ENCODE measurements around the gene LOXL3. TPM values are rescaled to one million over a fixed set of nuclear protein-coding genes. Genes with fewer than 3 reads are reported as not detected.
A peak's percentile ranks its signal among the peaks of the same experiment; 100 is the strongest.

Gene LOXL3
- total and polyA plus RNA-seq, 7 donors: 0.62 to 2.3 (median 0.99) TPM

DNA sequence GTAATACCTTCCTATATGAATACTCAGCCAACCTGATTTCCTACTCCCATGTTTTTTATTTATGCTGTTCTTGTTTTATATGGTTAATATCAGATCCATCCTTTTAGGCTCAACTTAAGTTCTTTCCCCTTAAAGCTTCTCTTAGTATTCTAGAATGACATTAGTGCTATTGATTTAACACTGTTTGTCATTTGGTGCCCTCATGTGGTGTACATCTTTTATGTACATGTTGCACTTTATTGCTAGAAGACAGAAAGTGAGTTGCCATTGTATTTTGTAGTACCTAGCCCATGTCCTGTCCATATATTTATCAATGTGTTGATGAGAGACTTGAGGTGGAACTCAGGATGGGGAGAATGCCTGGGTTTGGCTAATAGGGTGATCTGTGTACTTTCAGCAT lies 21.5 kb downstream of the LOXL3 start:
- Histone ChIP-seq H3K9me3 (no peaks in the 10 kb centered on the region), H3K36me3 (ENCODE audit: insufficient read depth in 1 of 2, low read depth in 1 of 2) (peaks cover 5 to 44% of the 10 kb centered on the region in 2 donors), H3K27me3 (ENCODE audit: insufficient read depth in 3 of 3, low read length in 2 of 3) (no peaks in the 10 kb centered on the region), H3K4me1 (peaks cover 24% of the 10 kb centered on the region), H3K27ac (no peak overlapping the region), H3K4me3 (no peak overlapping the region)
- no peak for ATAC-seq
- TF ChIP-seq, protein P1, sequence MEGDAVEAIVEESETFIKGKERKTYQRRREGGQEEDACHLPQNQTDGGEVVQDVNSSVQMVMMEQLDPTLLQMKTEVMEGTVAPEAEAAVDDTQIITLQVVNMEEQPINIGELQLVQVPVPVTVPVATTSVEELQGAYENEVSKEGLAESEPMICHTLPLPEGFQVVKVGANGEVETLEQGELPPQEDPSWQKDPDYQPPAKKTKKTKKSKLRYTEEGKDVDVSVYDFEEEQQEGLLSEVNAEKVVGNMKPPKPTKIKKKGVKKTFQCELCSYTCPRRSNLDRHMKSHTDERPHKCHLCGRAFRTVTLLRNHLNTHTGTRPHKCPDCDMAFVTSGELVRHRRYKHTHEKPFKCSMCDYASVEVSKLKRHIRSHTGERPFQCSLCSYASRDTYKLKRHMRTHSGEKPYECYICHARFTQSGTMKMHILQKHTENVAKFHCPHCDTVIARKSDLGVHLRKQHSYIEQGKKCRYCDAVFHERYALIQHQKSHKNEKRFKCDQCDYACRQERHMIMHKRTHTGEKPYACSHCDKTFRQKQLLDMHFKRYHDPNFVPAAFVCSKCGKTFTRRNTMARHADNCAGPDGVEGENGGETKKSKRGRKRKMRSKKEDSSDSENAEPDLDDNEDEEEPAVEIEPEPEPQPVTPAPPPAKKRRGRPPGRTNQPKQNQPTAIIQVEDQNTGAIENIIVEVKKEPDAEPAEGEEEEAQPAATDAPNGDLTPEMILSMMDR (IDR thresholded peaks at IDR 0.05): no peak
- no peak for DNase-seq
- intact Hi-C loops (cut with DNase I): loop anchor here in 1 of 2 donors (5.0 kb wide), 1 partner anchor 1095 kb away; no protein-coding TSS in a partner anchor

DNA sequence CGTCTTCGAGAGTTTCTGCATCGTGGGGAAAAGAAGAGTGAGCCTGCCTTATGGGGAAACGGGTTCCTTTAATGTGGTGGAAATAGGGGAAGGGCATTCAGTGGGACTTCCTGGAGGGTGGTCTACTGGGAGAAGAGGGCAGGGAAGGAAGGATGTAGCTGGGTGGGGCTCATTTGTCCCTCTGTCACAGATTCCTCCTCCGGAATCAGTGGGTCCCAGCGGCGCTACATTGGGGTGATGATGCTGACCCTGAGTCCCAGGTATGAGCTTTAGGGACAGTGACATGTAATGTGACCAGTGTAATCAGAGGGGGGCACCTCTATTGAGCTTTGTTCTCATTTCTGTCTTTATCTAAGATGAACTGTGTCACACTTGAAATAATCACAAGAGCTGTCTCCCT lies 22.1 kb downstream of the LOXL3 start:
- H3K4me3 ChIP-seq: no peak overlapping the region
- no peaks in the 10 kb centered on the region for H3K9me3 ChIP-seq
- 82 to 85% (median 83%) methylated on average over 7 of the region's 7 CpGs for WGBS, 3 donors
- peaks cover 24% of the 10 kb centered on the region for H3K4me1 ChIP-seq
- ATAC-seq: no peak
- H3K27ac ChIP-seq: no peak overlapping the region
- TF ChIP-seq, protein P1 (IDR thresholded peaks at IDR 0.05): no peak
- no peak for DNase-seq
- H3K36me3 ChIP-seq (ENCODE audit: insufficient read depth in 1 of 2, low read depth in 1 of 2): peaks cover 6 to 50% of the 10 kb centered on the region in 2 donors
- H3K27me3 ChIP-seq (ENCODE audit: insufficient read depth in 3 of 3, low read length in 2 of 3): no peaks in the 10 kb centered on the region
- intact Hi-C loops (cut with DNase I): loop anchor here in 1 of 2 donors (2.0 to 5.0 kb wide), 2 partner anchors 77 to 1096 kb away; partner anchors contain the start of gene INO80B

DNA sequence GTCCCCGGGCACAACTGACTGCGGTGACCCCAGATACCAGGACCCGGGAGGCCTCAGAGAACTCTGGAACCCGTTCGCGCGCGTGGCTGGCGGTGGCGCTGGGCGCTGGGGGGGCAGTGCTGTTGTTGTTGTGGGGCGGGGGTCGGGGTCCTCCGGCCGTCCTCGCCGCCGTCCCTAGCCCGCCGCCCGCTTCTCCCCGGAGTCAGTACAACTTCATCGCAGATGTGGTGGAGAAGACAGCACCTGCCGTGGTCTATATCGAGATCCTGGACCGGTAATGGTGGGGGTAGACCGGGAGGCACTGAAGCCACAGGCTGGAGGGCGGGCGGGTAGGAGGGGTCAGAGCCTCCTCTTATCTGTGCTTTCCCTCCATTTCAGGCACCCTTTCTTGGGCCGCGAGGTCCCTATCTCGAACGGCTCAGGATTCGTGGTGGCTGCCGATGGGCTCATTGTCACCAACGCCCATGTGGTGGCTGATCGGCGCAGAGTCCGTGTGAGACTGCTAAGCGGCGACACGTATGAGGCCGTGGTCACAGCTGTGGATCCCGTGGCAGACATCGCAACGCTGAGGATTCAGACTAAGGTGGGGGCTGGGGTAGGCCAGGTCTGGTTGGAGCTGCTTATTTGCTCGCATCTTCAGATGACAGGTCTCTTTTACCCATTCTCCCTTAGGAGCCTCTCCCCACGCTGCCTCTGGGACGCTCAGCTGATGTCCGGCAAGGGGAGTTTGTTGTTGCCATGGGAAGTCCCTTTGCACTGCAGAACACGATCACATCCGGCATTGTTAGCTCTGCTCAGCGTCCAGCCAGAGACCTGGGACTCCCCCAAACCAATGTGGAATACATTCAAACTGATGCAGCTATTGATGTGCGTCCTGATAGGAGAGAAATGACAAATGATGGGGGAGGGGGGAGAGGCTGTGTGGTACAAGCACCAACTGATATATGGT lies 23.2 kb downstream of the LOXL3 start:
- DNase-seq (peak in 1 of 2 donors; percentile 70), ATAC-seq (peak; percentile 4 to 29 (median 18))
- H3K9me3 ChIP-seq: no peaks in the 10 kb centered on the region
- 2 to 3% (median 3%) methylated on average over 54 of the region's 54 CpGs for WGBS, 3 donors
- TF ChIP-seq, protein P1 (IDR thresholded peaks at IDR 0.05): no peak
- no peaks in the 10 kb centered on the region for H3K27me3 ChIP-seq (ENCODE audit: insufficient read depth in 3 of 3, low read length in 2 of 3)
- H3K4me1 ChIP-seq: peaks cover 24% of the 10 kb centered on the region
- peak overlapping the region; percentile 85 for H3K4me3 ChIP-seq
- H3K27ac ChIP-seq: peak overlapping the region; percentile 93
- H3K36me3 ChIP-seq (ENCODE audit: insufficient read depth in 1 of 2, low read depth in 1 of 2): peaks cover 13 to 61% of the 10 kb centered on the region in 2 donors
- intact Hi-C loops (cut with DNase I): loop anchor here in 1 of 2 donors (2.0 to 5.0 kb wide), 2 partner anchors 76 to 1097 kb away; partner anchors contain the start of gene INO80B

DNA sequence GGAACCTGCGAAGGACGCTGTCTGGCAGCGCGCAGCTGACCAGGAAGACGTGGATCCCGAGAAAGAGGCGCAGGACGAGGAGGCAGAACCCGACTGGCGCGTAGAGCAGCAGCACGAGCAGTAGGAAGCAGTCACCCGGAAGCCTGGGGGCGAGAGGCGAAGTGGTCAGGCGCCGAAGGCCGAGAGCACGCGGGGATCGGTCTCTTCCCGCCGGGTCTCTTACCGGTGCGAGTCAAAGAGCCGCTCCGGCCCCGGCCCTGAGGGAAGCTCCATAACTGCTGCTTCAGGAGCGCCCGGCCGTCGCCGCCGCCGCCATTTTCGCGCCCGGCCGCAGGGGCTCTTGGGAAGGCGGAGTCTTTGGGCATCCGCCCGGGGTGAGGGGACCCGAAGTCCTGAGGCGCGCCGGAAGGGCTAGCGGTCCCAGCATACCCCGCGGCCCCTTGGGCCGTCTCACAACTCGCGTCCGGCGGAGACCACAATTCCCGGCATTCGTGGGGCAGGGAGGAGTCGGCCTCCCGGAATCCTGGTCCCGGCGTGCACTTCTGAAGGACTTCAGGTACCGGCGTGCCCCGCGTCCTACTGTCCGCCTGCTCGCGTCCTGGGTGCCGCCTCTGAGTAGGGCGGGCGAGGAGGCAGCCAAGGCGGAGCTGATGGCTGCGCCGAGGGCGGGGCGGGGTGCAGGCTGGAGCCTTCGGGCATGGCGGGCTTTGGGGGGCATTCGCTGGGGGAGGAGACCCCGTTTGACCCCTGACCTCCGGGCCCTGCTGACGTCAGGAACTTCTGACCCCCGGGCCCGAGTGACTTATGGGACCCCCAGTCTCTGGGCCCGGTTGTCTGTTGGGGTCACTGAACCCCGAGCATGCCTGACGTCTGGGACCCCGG lies 24.1 kb downstream of the LOXL3 start, which contains the start of the genes AUP1 and HTRA2:
TSS of gene AUP1 (minus strand) at position 350 of the 882 bp plus-strand sequence. CDS start at position 273, 77 bp downstream.
TSS of gene HTRA2 (plus strand) at position 577 of the 882 bp plus-strand sequence. CDS start at position 651, 74 bp downstream.
- intact Hi-C loops (cut with DNase I): loop anchor here (2.0 to 5.0 kb wide), 4 partner anchors 21 to 1098 kb away; partner anchors contain the start of genes CCDC142 (in 2 of the 2), TTC31 (in 2 of the 2) and INO80B (in 1 of the 2)
- DNase-seq (peak; percentile 99), ATAC-seq (peak; percentile 95 to 97 (median 96))
- H3K9me3 ChIP-seq: no peaks in the 10 kb centered on the region
- no peaks in the 10 kb centered on the region for H3K27me3 ChIP-seq (ENCODE audit: insufficient read depth in 3 of 3, low read length in 2 of 3)
- peaks cover 24% of the 10 kb centered on the region for H3K4me1 ChIP-seq
- peak within 1 kb of the TSS; percentile 85 for H3K4me3 ChIP-seq
- TF ChIP-seq, protein P1 (IDR thresholded peaks at IDR 0.05): no peak
- WGBS, 3 donors: 0% methylated on average over 74 to 87 of the region's 87 CpGs
- H3K36me3 ChIP-seq (ENCODE audit: insufficient read depth in 1 of 2, low read depth in 1 of 2): peaks cover 13 to 64% of the 10 kb centered on the region in 2 donors
- peak within 1 kb of the TSS; percentile 93 for H3K27ac ChIP-seq
